Activated CD8-positive, alpha-beta memory T cell treated with anti-CD3 and anti-CD28 coated beads, Interleukin-2, amount 50 U/mL, for 24 hours (primary cell): ENCODE results near the gene TTC28.

Source experiments
- DNase-seq: peaks from one replicate; pipeline ENCODE4 v3.0.0-alpha.2; 2020; ENCODE audit errors: extremely low read depth

The TTC28 gene

DNA sequence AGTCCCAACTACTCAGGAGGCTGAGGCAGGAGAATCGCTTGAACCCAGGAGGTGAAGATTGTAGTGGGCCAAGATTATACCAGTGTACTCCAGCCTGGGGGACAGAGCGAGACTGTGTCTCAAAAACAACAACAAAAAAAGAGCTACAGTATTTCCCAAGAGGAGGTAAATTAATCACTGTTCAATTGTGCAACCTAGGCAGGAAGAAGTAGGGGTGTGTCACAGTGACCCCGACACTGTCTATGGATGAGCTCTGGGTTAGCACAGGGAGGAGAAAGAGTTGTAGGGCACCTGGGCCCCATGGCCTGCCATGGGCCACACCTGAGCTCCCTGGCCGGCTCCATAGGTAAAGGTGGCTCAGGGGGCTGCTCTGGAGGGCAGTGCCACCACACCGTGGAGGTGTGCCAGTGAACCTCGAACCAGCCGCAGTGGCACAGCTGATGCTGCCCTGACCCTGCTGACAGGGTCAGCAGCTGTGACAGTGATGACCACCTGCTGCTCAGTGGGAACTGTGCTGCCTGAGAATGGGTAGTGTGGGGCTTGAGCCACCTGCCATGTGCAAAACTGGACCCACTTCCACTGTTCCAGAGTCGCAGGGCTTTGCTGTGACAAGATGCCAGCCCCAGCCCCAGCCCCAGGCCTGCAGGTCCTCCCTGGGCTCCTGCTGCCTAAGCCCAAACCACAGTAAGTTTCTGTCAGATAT, 676.6 kb downstream of the TTC28 start:
- no peak for DNase-seq

DNA sequence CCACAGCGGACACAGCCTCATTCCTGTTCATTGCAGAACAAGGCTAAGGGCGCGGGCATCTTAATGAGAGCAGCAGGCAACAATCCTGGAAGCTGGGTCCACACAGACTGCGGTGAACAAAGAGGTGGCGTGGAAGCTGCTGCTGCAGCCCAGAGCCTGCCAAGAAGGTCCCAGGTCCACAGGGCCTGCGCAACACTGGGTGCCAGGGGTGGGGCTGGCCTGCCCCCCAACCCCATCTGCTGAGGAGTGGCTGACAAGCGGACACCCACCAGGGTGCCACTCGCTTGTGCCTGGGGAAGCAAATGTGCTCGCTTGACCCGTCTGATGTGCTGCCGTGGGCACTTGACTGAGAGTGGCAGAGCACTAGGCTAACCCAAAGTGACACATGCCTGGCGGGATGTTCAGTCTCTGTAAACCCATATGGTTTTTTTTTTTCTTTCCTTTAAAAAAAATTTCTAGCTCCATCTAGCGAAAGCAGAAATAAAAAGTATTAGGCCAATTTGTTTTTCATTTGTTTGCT, 677.4 kb downstream of the TTC28 start:
- no peak for DNase-seq

DNA sequence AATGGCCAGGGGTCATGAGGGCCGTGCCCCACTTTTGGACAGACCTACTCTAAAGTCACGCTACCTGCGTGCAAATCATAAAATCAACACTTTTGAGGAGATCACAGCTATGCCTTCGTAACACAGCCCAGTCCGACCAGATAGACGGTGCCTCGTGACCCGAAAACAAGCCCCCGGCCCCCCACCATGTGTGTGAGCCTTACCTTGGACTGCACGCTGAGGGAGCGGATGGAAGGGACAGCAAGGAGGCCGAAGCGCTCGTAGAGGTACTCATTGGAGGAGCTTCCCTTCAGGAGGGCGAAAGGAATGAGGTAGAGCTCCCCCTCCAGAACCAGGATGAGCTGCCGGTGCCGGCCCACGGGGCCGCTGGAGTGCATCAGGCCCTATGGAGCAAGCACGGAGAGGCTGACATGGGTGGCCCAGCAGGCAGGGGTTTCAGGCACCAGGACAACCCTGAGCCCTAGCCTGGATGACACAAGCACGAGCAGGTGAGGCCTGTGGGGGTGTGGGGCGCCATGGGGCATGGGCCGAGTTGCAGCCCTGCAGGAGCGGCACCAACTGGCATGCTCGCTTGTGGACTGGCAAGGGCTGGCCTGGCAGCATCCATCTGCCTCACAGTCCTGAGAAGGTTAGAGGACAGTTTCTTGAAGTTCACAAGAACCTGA, 678.3 kb downstream of the TTC28 start:
- no peak for DNase-seq

DNA sequence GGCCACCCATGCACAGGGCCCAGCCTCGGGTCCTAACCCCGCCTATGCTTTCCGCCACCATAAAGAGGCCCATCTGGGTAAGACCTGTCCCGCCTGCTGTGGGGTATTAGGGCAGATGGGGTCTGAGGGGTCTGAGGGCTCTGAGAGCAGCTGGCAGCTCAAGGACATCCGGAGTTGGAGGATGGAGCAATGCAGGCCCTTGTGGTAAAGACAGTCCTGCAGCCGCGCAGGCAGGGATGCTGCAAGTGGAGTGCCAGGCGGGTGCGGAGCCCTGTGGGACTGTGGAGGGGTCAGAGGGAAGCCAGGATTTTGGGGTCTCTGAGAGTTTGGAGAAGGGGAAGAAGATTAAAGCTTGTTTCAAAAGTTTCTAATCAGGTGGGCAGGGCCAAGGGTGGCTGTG, 679.3 kb downstream of the TTC28 start:
- DNase-seq: no peak

DNA sequence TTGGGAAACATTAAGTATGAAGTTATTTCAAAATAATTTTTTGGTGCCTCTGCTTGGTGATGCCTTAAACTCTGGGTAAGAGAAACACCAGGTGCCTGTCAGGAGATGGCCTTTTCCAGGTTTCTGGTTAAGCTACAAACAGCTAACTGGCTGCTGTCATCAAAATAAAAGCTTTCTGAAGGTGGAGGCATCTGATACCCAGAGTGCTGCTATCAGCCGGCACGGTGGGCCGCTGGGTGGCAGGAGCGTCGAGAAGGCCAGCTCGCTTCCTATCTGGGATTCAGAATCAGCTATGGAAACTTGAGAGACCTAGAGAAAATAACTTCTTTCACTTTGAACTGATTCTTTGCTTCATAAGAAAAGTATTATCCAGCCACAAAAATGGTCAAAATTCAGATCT, 679.8 kb downstream of the TTC28 start:
- DNase-seq: no peak

DNA sequence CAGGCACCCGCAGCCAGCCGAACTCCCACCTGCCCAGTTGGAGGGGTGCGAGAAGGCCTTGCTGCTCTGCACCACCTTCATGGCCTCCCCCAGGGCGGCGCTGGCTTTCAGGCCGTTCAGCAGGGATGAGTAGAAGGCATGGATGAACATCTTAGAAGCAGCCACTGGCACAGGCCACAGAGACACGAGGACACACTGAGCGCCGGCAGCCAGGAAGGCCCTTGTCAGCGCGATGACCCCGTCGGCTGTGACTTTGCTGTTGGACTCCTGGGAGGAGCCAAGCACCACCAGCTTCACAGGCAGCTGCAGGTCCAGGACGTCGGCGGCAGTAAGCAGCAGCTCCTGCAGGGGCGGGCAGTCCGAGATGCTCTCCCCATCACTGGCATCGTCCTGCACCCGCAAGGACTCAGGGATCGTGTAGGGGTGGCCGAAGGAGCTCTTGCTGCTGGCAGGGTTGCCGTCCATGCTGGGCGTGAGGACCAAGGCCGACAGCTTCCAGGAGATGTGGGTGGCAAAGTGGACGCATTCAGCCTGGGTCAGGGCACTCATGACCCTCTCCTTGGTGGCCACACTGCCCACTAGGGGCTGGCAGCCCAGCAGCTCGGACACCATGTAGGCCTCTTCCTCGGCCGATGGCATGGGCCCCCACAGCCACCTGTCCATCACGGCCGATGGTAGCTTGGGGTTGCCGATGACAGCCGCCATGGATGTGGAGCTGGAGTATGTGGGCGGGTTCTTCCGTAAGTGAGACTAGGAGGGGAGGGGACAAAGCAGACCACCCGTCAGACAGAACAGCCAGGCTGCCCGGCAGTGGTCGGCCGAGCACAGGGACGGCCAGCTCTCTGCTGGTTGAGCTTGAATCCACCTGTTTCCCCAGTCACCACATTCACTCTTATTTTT, 680.9 kb downstream of the TTC28 start:
- DNase-seq: no peak

DNA sequence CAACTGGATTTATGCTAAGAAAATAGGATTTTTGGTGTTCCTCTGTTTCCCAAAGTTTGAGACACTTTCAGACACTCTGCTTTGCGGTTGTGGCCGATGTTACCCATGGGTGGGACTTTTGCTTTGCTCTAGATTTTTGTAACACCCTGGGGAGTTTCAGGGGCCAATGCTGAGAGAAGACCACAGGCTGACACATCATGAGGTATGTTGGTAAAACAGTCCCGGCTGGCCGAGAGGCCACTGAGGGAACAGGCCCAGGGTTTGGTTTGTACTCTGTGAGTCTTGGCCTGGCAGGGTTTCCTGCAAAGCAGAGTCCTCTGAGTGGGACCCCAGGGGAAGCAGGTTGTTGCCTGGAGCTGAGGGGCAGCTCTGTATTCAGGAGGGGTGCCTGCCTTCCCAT, 682.1 kb downstream of the TTC28 start:
- no peak for DNase-seq

DNA sequence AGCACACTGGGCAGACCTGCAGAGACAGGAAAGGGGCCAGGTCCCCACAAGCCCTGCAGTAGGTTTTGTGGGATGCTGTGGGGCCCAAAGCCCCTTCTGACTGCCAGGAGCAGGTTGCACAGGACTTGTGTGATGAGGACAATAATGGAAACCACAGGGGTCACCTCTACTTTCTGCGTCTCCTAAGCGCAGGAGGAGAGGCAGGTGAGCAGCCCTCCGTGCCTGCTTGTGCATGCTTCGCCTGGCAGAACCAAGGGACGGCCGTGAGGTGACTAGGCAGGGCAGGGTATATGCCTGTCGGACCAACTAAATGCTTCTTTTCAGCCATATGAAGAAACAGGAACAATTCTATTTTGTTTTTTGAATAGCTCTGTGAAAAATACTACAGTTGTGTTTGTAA, 682.7 kb downstream of the TTC28 start:
- no peak for DNase-seq

DNA sequence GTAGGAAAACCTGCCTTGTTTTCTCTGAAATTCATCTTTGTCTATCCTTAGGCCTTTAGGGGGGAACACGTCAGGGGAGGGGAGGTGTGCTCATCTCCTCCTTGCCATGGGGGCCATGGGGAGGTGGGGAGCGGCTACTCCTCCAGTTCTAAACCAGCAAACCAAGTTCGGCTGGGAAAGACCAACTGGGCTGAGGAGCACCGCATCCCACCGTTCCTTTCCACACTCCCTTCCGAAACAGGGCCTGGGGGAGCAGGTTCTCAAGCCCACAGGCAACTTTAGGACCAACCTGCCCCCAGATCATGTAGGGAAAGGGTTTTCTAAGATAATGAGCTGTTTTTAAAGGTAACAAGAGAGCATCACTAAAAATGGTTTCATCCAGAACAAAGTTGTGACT, 683.1 kb downstream of the TTC28 start:
- no peak for DNase-seq

DNA sequence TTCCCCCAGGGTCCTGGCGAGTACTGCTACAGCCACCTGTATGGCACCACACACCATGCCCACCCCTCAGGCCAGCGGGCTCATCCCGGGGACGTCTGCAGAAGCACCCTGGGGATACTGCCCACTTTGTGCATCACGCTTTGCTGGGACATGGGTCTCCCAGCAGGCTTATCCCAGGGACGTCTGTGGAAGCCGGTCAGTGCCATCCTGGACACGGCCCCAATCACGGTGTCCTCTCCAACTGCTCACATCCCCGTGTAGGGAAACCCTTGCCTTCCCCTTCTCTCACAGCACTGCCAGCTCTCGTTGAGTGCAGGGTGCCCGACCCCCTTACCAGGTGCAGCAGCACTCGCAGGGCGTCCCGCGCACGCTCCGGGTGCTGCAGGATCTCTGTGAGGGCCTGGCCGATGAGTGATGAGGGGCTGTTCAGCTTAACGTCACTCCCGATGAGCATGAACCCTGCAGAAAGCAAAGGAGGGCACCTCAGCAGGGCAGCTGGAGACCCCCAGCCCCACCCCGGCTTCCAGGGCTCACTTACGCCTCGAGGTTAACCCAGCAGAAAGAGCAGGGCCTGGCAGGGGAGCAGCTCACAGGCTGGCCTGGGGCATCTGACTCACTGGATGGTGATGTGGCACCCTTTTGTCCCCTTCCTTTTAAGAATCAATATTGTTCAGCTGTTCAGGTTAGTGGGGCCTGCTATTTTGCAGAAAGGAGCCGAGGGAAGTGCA, 683.7 kb downstream of the TTC28 start:
- DNase-seq: no peak

DNA sequence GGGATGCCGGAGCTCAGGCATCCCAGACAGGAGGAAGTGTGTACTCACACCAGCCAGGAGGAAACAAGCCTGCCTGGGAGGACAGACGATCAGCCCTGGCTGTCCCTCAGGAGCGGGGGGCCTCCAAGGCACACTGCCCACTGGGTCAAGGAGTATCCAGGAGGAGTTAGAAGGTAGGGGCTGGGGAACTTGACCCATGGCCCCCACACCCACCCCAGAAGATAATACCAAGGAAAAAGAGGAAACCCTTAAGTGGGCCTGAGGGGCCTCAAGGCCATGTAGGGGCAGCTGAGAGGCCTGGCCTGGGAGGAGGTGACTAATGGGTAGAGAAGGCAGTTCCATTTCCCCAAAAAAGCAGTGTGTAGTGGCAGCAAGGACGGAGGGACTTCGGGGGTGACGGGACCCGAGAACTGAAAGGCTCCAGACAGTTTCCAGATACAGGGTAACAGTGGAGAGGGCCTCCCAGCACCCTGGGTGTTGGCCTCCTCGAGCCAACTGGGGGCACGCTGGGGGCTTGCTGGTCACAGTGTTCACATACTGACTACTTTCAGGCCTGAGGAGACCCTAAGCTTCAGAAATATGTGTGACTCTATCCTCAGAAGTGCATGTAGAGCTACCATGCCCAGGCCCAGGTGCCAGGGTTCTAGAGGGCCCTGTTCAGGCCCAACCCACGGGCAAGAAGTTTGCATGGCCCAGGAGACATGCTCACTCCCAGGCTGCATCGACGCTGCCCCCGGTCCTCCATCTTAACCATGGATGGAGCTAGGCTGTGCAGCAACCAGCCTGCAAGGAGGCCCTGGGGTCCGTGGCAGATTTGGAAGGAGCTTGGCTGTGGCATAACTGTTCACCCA, 684.9 kb downstream of the TTC28 start:
- DNase-seq: no peak

DNA sequence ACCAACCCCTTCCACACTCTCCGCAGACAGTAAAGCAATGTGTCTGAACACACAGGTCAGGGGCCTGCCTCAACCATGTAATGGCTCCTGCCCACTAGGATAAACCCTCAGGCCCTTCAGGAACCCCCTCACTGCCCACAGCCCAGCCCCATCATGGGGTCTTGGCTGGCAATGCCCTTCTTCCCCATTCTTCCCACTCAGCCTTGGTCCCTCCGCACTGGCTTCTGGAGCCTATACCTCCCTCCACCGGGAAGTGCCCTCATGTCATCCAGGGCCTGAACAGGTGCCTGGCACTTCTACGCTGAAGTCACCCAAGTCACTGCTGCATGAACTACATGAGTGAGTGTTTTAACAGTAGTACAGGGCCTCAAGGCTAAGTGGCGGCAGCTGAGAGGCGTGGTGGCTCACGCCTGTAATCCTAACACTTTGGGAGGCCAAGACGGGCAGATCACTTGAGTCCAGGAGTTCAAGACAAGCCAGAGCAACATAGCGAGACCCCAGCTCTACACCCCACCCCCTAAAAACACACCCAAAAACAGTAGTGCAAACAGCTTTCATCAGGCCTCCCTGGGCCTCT, 685.8 kb downstream of the TTC28 start:
- DNase-seq: no peak

DNA sequence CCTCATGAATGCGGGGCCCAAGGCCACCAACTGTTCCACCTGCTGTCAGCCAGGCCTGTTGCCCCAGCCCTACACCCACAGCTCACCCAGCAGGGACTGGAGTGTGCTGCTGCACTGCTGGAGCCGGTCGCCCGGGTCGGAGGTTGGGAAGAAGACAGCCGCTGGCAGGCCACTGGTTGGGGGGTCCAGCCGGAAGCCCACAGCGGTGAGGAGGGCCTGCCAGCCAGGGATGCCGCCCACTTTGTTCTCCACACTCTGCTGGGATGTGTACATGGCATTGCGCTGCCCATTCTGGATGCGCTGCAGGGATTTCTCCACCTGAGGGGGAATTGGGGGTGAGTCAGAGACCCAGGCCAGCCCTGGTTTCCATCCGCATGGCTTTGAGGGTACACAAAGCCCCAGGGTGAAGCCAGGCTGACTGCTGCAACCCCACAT, 686.4 kb downstream of the TTC28 start:
- DNase-seq: no peak

DNA sequence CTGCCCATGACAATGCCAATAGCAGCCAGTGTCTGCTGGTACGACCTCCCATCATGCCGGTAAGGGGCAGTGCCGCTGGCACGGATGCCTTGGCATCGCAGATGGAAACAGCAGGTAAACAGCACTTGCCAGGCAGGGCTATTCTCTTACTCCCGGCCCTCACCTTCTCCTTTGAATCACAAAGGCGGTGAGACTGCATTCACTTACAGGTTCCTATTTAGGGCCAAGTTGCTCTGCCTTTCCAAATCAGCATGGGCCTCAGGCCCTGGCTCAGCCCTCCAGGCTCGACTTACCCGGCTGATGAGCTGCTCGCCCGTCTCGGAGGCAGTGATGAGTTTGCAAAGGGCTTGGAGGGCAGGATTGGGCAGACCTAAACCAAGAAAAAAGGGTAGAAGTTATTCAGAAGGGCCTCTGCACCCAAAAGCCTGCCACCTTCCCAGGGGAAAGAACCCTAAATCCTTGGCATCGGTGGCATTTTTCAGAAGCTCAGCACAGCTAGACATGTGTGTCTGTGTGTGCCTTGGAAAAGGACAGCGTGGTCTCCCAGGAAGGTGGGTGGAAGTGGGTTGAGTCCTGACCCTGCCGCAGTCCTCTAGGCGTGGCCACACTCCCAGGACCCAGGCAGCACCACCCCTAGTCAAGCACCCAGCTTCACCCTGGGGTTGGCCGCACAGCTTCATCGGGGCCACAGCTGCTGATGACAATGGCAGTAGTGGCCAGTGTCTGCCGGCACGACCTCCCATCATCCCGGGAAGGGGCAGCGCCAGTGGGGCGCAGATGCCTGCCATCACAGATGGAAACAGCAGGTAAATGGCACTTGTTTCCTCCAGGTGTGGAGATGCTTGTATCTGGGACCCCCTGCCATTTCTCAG, 687.1 kb downstream of the TTC28 start:
- no peak for DNase-seq

DNA sequence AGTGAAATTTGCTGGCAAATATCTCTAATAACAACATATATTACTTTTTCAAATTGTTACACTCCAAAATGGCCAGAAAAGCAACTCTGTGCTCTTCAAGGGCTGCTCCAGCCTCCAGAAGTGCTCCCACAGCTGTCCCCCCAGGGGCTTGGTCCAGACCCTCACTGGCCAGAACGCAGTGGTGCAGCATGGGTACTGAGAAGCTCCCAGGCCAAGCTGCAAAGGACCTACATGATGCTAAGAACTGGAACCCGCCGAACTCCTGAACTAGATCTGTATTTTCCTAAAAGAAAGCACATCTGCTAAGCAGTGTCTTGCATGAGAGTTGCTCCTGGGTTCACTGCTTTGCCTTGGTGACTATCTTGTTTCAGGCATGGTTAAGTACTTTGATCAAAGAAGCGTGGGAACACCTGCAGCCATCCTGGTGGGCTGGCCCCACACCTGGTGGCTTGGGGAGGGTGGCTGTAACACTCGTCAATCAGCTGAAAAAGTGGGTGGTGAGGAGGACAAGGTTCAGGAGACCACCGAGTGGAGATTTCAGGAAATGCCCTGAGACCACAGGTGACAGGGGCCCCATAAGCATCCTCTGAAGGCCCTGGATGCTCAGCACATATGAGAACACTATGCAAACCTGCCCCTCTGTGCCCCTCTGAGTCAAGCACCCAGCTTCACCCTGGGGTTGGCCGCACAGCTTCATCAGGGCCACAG, 687.9 kb downstream of the TTC28 start:
- no peak for DNase-seq

DNA sequence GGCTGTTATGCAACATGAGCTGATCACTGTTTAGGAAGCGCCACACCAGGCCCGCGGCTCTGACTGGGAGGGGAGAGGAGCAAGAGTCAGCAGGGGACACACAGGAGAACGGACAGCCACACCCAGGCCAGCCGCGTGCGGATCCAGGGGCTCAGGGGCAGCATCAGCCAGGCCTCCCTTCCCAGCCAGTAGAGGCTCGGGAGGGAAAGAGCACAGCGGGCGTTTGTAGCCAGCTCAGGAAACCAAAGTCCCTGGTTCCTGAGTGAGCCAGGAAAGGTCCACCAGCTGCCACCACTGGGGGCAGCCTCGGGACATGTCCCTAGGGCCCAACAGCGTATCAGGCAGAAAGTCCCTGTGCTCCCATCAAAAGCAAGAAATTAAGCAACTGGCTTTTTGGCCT, 688.8 kb downstream of the TTC28 start:
- DNase-seq: no peak

DNA sequence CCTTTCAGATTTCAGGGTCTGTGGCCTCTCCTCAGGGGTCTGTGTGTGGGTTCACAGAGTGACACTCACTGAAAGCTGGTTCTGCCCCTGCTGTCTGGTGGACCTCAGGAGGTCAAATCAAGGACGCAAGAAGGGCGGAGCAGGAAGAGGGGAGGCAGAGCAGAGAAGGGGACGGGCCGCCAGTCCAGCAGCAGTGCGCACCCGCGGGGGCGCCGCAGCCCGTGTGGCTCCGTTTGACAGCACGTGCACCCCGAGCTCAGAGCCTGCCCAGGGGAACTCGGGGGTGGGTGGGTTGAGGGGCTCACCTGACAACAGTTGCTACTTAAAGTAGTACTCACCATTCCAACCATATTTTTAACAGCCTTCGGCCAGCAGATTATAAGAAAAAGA, 689.2 kb downstream of the TTC28 start:
- no peak for DNase-seq

DNA sequence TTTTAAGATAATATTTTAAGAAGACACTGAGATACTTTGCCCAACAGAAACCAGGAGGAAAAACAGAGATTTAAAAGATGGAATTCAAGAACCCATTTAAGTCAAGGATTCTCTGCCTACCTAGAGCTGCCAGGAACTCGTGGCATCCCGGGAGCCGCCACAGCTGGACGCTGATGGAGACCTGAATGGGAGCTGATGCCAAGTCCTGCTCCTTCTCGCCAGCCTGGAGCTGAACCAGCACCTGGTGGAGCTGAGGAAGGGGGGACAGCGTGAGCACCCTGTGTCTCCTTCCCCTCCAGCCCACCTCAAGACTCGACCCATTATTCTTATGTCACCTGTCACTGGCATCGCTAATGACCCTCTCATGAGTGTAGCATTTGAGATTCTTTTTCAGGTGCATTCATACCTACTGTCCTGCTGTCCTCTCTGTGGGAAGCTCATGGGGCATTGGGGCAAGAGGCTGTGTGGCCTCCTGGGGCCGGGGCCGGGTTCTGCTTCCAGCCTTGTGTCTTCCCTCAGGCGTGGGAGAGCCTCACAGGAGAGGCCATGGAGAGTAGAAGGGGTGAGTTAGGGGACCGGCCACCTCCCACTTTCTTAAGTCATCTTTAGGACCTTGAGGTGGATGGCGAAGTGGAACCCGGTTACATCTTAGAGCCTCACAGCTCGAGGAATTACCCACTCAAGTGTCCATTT, 689.7 kb downstream of the TTC28 start:
- no peak for DNase-seq
